Heart left ventricle (tissue), 16 donors: ENCODE data around the gene MAGI1. TPM values are rescaled to one million over a fixed set of nuclear protein-coding genes. Genes with fewer than 3 reads are reported as not detected.

Experiments used
- ATAC-seq, 4 donors: fragments of 200-7000 bp; cut with Tn5 transposase; one replicate each; pipeline ENCODE4 v1.9.1; 2020 to 2022; ENCODE audit warnings: moderate library complexity in 4 of 4, mild to moderate bottlenecking in 3 of 4, moderate number of reproducible peaks in 1 of 4
- DNase-seq, 5 donors: peaks; one replicate each; pipeline ENCODE4 v3.0.0-alpha.2; 2020
- H3K27ac ChIP-seq, 12 donors: fragments of 200-600 bp; sonication (generic) in 4 of 12; one replicate each; pipeline versions ENCODE4 v1.5.0 to v1.8.0; 2016 to 2022; ENCODE audit warnings: mild to moderate bottlenecking in 2 of 12
- H3K27me3 ChIP-seq, 9 donors: fragments of 200-600 bp; sonication (generic) in 2 of 9; one replicate each; pipeline versions ENCODE4 v1.5.1 to v1.8.0; 2016 to 2022; ENCODE audit warnings: mild to moderate bottlenecking in 3 of 9
- H3K36me3 ChIP-seq, 9 donors: fragments of 200-600 bp; sonication (generic) in 2 of 9; one replicate each; pipeline versions ENCODE4 v1.5.0 to v1.8.0; 2018 to 2022; ENCODE audit warnings: mild to moderate bottlenecking in 2 of 9
- H3K4me1 ChIP-seq, 12 donors: fragments of 200-600 bp; sonication (generic) in 4 of 12; one replicate each; pipeline versions ENCODE4 v1.5.0 to v1.8.0; 2016 to 2022; ENCODE audit warnings: mild to moderate bottlenecking in 3 of 12
- H3K4me3 ChIP-seq, 12 donors: fragments of 200-600 bp; sonication (generic) in 4 of 12; one replicate each; pipeline versions ENCODE4 v1.5.0 to v1.8.0; 2017 to 2022; ENCODE audit warnings: mild to moderate bottlenecking in 9 of 12, moderate library complexity in 4 of 12
- H3K9me3 ChIP-seq, 12 donors: fragments of 200-600 bp; sonication (generic) in 4 of 12; one replicate each; pipeline versions ENCODE4 v1.5.0 to v1.8.0; 2016 to 2022; ENCODE audit warnings: mild to moderate bottlenecking in 1 of 12
- POLR2A ChIP-seq, 2 donors: fragments of 450-650 bp; IDR thresholded peaks; one replicate each; pipeline ENCODE4 v1.6.1; 2017; ENCODE audit warnings: antibody characterized with exemption in 2 of 2, mild to moderate bottlenecking in 2 of 2, moderate library complexity in 2 of 2
- WGBS, 4 donors: extraction: QIAGEN DNeasy Blood & Tissue Kit in 2 of 4; methylation state at CpG; one replicate each; pipeline versions ENCODE4 v1.1.5 to v1.1.7; 2013 to 2018; 5-methylcytosine and 5-hydroxymethylcytosine counted together
- intact Hi-C, 10 donors: fragments of 100-400 bp; cut with DNase I; formaldehyde crosslinking; loops; one replicate each; pipeline versions ENCODE4 v1.11.1 to v1.14.2; 2022
- polyA plus RNA-seq, 2 donors: library from polyadenylated mRNA; stranded (reverse); fragments of 200-250 nt; gene quantifications; one replicate each; pipeline ENCODE4 v1.2.3, GENCODE V29; 2013
- total RNA-seq, 9 donors: library from RNA; depleted of rRNA in 2 of 9; stranded (reverse); fragments of >200 nt in 2 of 9; fragmentation: NEBNext Ultra II Directional in 3 of 9; extraction: Animal tissue kit (Norgen Biotek cat#: 25700) in 3 of 9; gene quantifications; one replicate each; pipeline versions ENCODE4 v1.1.0 to v1.2.4, GENCODE V29; 2016 to 2023
- TF ChIP-seq, protein P1 (sequence below), 12 donors: fragments of 200-600 bp; sonication (generic) in 4 of 12; IDR thresholded peaks; one replicate each; pipeline versions ENCODE4 v1.5.0 to v1.8.0; 2018 to 2022; ENCODE audit warnings: antibody characterized with exemption in 12 of 12, mild to moderate bottlenecking in 5 of 12
- donor health status: ischemic (EF 13 %, LVEDD 7.1; RV severe dilation, severe dysfunction).
- donor health status: healthy with polysubstance abuse.
- donor health status: DM: no; HTN: yes; CAD: no.
- donor health status: DM: no; HTN: no; CAD: no.
- donor health status: ischemic (EF 25% LVEDD 6.9; RV normal size, moderate dysfunction).
- donor health status: ischemic (EF 25% LVEDD 5.7; RV mildly dilated, moderate dysfunction).
- donor health status: healthy.
- donor health status: DM: yes; HTN: yes; CAD: no.
- donor health status: ischemic (EF 35%, LVEDD 5.7; RV mildly dilated, moderate dysfunction).
- donor health status: nonischemic (EF 11% LVEDD 7.7; RV severe dilation, severe dysfunction).
- donor health status: DM: yes; HTN: yes; CAD: no.
- donor health status: PGD.
- donor health status: ischemic (EF 29% LVEDD 5.4; RV normal size, mild dysfunction).
- donor health status: nonischemic (EF 23%, LVEDD 6.1; RV moderate dilation, normal function).

The MAGI1 gene
- total and polyA plus RNA-seq, 11 donors = 18.5 to 52.1 (median 31.4) TPM

DNA sequence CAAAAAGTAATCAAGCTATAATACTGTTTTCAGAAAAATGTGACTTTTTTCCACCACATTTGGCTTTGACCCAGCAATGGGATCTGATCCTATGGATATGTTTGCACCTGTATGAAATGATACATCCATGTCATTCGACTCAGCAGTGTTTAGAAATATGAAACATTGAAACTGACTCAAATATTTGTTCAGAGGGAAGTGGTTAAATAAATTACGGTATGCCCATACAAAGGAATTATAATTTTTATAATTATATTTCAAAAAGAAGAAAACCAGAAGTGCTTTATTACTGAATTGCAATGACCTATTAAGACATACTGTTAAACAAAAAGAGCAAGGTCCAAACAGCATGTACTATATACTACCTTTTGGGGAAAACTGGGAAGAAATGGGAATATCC lies 546.5 kb downstream of the MAGI1 start:
- intact Hi-C loops = no loop called here
- peaks cover 0 to 20% (median 4%) of the 10 kb centered on the region in 12 donors for H3K4me1 ChIP-seq
- H3K4me3 ChIP-seq = no peak overlapping the region

DNA sequence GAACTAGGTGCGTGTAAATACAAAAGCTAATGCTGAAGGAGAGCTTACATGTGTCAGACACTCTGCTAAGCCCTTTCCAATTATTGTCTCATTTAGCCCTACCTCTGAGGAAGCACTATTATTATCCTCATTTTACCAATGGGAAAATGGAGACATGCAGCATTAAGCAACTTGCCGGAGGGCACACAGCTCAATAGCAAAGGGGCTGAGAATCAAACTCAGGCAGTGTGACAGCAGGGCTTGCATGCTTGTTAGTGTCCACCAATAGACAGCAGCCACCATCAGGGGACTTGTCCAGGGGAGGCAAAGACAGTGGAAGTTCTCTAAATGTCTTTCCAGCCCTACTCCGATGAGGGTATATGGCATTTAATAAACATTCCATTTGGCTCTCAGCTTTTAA lies 548.6 kb downstream of the MAGI1 start:
- no peaks in the 10 kb centered on the region for H3K27me3 ChIP-seq
- H3K27ac ChIP-seq = no peak overlapping the region
- ATAC-seq (no peak), DNase-seq (no peak)
- H3K9me3 ChIP-seq = no peaks in the 10 kb centered on the region
- TF ChIP-seq POLR2A (IDR thresholded peaks at IDR 0.05) = no peak
- TF ChIP-seq, protein P1, sequence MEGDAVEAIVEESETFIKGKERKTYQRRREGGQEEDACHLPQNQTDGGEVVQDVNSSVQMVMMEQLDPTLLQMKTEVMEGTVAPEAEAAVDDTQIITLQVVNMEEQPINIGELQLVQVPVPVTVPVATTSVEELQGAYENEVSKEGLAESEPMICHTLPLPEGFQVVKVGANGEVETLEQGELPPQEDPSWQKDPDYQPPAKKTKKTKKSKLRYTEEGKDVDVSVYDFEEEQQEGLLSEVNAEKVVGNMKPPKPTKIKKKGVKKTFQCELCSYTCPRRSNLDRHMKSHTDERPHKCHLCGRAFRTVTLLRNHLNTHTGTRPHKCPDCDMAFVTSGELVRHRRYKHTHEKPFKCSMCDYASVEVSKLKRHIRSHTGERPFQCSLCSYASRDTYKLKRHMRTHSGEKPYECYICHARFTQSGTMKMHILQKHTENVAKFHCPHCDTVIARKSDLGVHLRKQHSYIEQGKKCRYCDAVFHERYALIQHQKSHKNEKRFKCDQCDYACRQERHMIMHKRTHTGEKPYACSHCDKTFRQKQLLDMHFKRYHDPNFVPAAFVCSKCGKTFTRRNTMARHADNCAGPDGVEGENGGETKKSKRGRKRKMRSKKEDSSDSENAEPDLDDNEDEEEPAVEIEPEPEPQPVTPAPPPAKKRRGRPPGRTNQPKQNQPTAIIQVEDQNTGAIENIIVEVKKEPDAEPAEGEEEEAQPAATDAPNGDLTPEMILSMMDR (IDR thresholded peaks at IDR 0.05) = no peak
- 92 to 98% (median 96%) methylated on average over 3 of the region's 3 CpGs for WGBS, 4 donors
- intact Hi-C loops = no loop called here
- no peak overlapping the region for H3K4me3 ChIP-seq
- peaks cover 2 to 35% (median 21%) of the 10 kb centered on the region in 12 donors for H3K4me1 ChIP-seq
- peaks cover 0 to 7% (median 0%) of the 10 kb centered on the region in 9 donors for H3K36me3 ChIP-seq

More for the DNA sequence above, 546.5 kb downstream of the MAGI1 start:
- H3K27ac ChIP-seq = no peak overlapping the region
- no peak for ATAC-seq
- H3K36me3 ChIP-seq = peaks cover 0 to 7% (median 0%) of the 10 kb centered on the region in 9 donors
- WGBS, 4 donors = 96 to 100% (median 98%) methylated on average over 2 of the region's 2 CpGs
- H3K27me3 ChIP-seq = no peaks in the 10 kb centered on the region
- no peak for DNase-seq
- no peaks in the 10 kb centered on the region for H3K9me3 ChIP-seq
- TF ChIP-seq POLR2A (IDR thresholded peaks at IDR 0.05) = no peak
- TF ChIP-seq, protein P1 (IDR thresholded peaks at IDR 0.05) = no peak

DNA sequence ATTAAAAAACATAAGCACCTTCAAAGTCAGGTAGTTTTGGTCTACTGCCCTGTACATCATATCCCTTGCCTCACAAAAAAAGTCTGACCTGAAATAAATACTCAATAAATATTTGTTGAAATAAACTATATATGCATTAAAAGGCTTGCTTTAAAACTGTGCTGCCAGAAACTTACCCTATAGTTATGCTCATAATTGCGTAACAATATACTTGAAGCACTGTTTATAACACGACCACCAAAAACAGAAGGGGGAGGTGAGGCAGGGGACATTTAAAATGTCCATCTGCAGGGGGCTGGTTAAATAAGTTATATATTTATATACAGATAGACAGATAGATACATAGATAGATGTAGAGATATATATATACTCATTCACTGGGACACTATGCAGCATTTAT lies 549.5 kb downstream of the MAGI1 start:
- intact Hi-C loops = loop anchor here in 2 of 10 donors (5.0 to 10.0 kb wide), 2 partner anchors 56 to 73 kb away; no protein-coding TSS in a partner anchor
- H3K36me3 ChIP-seq = peaks cover 0 to 7% (median 0%) of the 10 kb centered on the region in 9 donors

DNA sequence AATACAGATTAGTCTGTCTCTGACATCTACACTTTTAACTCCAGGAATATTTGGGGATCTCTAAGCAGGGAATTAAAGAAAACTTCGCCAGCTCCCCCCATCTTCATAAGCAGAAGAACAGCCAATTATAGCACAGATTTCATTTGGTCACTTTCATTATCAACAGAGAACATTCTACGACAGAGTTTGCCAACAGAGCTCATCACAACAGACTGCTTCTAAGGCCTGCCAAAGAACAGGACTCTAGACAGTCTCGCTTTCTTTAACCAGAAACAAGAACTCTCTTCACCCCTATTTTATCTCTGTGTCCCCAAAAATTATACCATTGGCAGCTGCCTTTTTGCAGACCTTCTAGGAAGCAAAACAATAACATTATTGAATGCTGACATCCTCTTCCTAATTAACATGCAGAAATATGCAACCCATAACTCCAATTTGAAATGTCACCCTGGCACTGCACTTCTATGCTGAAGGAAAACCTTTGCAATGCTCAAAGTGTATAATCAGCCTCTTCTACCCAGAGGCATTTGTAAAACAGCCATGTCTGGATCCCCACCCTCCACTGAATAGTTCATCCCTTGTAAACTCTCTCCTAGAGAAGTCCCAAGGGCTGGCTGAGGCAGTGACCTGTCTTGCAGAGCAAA lies 552.8 kb downstream of the MAGI1 start:
- H3K27ac ChIP-seq = peak overlapping the region; percentile 42 to 89 (median 74)

More for the DNA sequence above, 549.5 kb downstream of the MAGI1 start:
- no peak overlapping the region for H3K27ac ChIP-seq
- no peak for DNase-seq
- no peaks in the 10 kb centered on the region for H3K27me3 ChIP-seq
- no peak overlapping the region for H3K4me3 ChIP-seq
- H3K4me1 ChIP-seq = peaks cover 7 to 42% (median 30%) of the 10 kb centered on the region in 12 donors
- TF ChIP-seq, protein P1 (IDR thresholded peaks at IDR 0.05) = no peak
- TF ChIP-seq POLR2A (IDR thresholded peaks at IDR 0.05) = no peak
- no peak for ATAC-seq
- H3K9me3 ChIP-seq = no peaks in the 10 kb centered on the region
- WGBS, 4 donors = 94 to 99% (median 97%) methylated on average over 2 of the region's 2 CpGs

More for the DNA sequence above, 552.8 kb downstream of the MAGI1 start:
- intact Hi-C loops = loop anchor here in 2 of 10 donors (5.0 to 10.0 kb wide), 2 partner anchors 59 to 76 kb away; no protein-coding TSS in a partner anchor
- ATAC-seq = peak; percentile 53 to 66 (median 60)
- H3K9me3 ChIP-seq = no peaks in the 10 kb centered on the region
- DNase-seq = peak in 1 of 5 donors; percentile 20
- no peak for TF ChIP-seq POLR2A (IDR thresholded peaks at IDR 0.05)
- TF ChIP-seq, protein P1 (IDR thresholded peaks at IDR 0.05) = no peak
- WGBS, 4 donors = 14 to 19% (median 15%) methylated on average over 3 of the region's 3 CpGs
- H3K36me3 ChIP-seq = no peaks in the 10 kb centered on the region
- H3K27me3 ChIP-seq = no peaks in the 10 kb centered on the region
- peak overlapping the region in 2 of 12 donors; percentile 10 to 15 for H3K4me3 ChIP-seq
- H3K4me1 ChIP-seq = peaks cover 13 to 71% (median 55%) of the 10 kb centered on the region in 12 donors
